HG02943 (cell line): ENCODE results near the gene ASPHD1.
A peak's percentile ranks its signal among the peaks of the same experiment; 100 is the strongest.
"Not testable (repeated sequence)": the region's sequence is repeated elsewhere in the genome, so short reads cannot be mapped to it uniquely, and the experiment has no call there.

Experiments
- ATAC-seq: cut with Tn5 transposase; IDR thresholded peaks from one replicate; pipeline ENCODE4 v1.9.1; 2021; ENCODE audit warnings: mild to moderate bottlenecking, low read depth, moderate library complexity; ENCODE audit not compliant: unreplicated experiment

The ASPHD1 gene

DNA sequence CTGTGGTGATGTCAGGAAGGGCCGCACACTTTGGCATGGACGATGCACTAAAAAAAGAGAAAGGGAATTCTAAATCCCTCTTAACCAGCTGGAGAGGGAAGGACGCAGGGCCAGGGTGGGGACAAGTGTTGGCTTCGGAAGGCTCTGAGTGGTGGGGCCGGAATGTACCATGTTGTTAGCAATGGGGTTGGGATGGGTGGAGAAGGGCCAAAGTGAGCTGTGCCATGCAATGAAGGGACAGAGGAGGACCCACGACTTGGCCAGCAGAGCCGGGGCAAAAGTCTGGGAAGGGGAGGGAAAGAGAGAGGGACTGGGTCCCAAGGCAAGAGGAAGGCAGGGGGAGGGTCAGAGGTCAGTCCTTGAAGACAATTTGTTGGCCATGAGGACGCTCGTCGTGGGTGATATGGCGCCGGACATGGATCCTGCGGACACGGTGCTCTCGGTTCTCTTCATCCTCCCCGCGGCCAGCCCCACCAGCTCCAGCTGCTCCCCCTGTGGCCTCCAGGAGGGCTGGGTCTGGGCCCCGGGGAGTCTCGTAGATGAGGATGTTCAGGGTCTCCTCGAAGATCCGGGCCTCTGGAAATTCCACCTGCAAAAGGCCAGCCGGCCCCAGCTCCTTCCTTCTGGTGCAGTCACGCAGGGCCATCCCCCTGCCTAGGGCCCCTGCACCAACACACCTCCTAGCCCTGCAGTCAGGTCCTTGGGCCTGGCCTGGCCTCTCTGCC, 6.4 kb downstream of the ASPHD1 start:
- ATAC-seq = no peak

- ATAC-seq = no peak
These were observed 7.7 kb downstream of the ASPHD1 start for GRCh38 chr16:29907973-29908372.

GRCh38 chr16:29908719-29909220, 8.5 kb downstream of the ASPHD1 start:
- ATAC-seq = no peak

GRCh38 chr16:29909391-29909790, 9.1 kb downstream of the ASPHD1 start:
- no peak for ATAC-seq

DNA sequence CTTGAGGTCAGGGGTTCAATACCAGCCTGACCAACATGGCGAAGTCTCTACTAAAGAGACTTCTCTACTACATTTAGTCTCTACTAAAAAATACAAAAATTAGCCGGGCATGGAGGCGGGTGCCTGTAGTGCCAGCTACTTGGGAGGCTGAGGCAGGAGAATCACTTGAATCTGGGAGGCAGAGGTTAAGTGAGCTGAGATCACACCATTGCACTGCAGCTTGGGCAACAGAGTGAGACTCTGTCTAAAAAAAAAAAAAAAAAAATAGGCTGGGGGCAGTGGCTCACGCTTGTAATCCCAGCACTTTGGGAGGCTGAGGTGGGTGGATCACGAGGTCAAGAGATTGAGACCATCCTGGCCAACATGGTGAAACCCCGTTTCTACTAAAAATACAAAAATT, 9.6 kb downstream of the ASPHD1 start:
- not testable (repeated sequence) for ATAC-seq

DNA sequence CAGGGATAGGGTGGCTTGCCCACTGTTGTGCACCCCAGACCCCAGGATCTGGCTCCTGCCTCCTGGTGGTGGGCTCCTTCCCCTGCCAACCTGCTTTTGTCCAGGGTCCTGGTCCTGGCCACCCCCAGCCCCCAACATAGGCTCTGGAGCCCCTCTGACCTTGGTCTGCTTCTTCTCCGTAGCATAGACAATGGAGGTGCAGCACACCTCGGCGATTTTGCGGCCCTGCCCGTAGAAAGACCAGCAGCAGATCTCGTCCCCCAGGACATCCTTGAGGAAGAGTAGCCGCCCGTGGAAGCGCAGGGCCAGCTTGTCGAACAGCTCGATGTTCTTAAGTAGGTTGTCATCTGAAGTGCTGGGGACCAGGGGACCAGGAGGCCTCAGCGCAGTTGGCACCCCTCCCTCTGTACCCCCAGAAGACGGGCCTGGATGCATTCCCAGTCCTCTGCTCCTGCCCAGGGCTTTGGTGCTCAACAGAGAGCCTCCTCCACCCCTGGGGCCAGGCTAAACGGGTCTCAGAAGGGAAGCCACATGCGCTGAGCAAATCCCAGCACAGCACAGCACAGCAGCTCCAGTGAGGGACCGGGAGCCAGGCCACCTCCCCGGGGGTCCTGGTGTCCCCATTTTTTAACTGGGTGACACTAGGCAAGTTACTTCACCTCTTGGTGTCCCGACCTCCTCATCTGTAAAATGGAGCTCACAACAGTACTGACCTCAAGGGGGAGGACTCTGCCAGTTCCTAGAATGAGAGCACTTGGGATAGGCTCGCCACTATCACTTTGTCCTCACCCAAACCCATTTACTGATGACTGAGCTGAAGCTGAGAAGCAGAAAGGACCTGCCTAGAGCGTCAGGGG, 10.8 kb downstream of the ASPHD1 start:
- ATAC-seq = no peak

GRCh38 chr16:29911676-29912010, 11.4 kb downstream of the ASPHD1 start:
- no peak for ATAC-seq

DNA sequence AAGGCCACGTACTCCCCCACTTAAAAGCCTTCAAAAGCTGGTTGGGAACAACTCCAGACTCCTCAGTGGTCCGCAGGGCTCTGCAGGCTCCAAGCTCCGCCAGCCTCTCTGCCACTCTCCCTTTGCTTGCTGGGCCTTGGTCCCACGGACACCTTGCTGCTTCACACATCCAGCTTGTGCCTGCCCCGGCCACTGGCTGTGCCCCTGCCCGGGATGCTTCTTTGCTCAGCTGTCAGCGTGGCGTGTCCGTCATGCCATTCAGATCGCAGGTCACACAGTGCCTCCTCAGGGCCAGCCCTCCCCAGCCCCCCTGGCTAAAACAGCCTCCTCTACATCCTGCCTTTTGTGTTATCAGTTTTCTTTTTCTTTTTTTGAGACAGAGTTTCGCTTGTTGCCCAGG, 11.8 kb downstream of the ASPHD1 start:
- ATAC-seq = no peak

GRCh38 chr16:29913514-29913913, 13.2 kb downstream of the ASPHD1 start:
- no peak for ATAC-seq

DNA sequence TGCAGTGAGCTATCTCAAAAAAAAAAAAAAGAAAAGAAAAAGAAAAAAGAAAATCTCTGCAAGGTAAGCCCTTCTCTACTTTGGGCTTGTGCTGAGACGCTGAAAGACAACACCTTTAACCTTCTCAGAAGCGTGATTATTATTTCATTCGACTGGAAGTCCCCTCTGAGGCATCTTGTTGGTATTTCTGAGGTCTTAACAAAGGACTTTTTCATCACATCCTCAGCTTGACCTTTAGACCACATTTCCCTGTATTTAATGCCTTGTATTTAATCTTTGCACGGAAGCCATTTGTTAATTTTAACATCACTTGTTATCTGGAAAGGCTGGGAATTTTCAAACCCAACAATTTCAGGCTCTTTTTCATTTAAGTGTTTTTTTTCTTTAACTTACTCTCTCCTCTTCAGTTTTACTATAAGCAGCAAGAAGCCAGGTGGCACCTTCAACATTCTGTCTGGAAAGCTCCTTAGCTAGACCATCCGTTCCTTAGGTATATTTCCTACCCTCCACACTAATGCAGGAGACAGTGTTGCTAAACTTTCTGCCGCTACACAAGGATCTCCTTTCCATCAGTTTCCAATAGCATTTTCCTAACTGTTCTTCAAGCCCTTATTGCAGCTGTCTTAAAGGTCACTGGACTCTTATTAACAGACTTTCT, 15.4 kb downstream of the ASPHD1 start:
- ATAC-seq = no peak

GRCh38 chr16:29916979-29917378, 16.7 kb downstream of the ASPHD1 start:
- no peak for ATAC-seq

GRCh38 chr16:29920288-29921033, 20.2 kb downstream of the ASPHD1 start:
- no peak for ATAC-seq

- no peak for ATAC-seq
These were observed 20.7 kb downstream of the ASPHD1 start for GRCh38 chr16:29921034-29921385.

- no peak for ATAC-seq
These were observed 22.0 kb downstream of the ASPHD1 start for GRCh38 chr16:29922326-29922725.

- ATAC-seq = no peak
These were observed 22.8 kb downstream of the ASPHD1 start for GRCh38 chr16:29922986-29923501.

GRCh38 chr16:29925105-29925756, 24.9 kb downstream of the ASPHD1 start:
- no peak for ATAC-seq

GRCh38 chr16:29925781-29926710, 25.8 kb downstream of the ASPHD1 start, which contains the start of gene KCTD13:
KCTD13 (minus strand) TSS chr16:29926226; CDS start chr16:29926033, 193 bp downstream.
- ATAC-seq = peak; percentile 85

GRCh38 chr16:29926711-29927052, 26.4 kb downstream of the ASPHD1 start:
- peak; percentile 6 for ATAC-seq
